SU-DHL-6 (cell line): ENCODE data around the gene PSMA3.

Source experiments
- H2AFZ ChIP-seq: fragments of 200-600 bp; sonication (generic); 2 replicates; pipeline ENCODE4 v1.6.1; 2014; ENCODE audit warnings: low read depth, mild to moderate bottlenecking, moderate library complexity, mixed read lengths, antibody characterized with exemption, low read length; ENCODE audit not compliant: severe bottlenecking
- H3F3A ChIP-seq: fragments of 200-600 bp; shearing (Covaris generic); 2 replicates; pipeline ENCODE4 v1.6.0; 2016; ENCODE audit warnings: antibody characterized with exemption, mild to moderate bottlenecking; ENCODE audit not compliant: insufficient read depth
- H3K27ac ChIP-seq: fragments of 200-600 bp; sonication (generic); 2 replicates; pipeline ENCODE4 v1.5.1; 2016; ENCODE audit warnings: low read depth, mild to moderate bottlenecking, low read length, moderate library complexity, mixed read lengths
- H3K27me3 ChIP-seq: fragments of 200-600 bp; sonication (generic), shearing (Covaris generic); 2 replicates; pipeline ENCODE4 v1.6.0; 2014; ENCODE audit warnings: mild to moderate bottlenecking, low read length
- H3K36me3 ChIP-seq: fragments of 200-600 bp; sonication (generic); 2 replicates; pipeline ENCODE4 v1.6.1; 2014; ENCODE audit warnings: mild to moderate bottlenecking, low read length, mixed read lengths
- H3K4me2 ChIP-seq: fragments of 300-600, 200-600 bp; shearing (Covaris generic), sonication (generic); 2 replicates; pipeline ENCODE4 v1.6.0; 2014; ENCODE audit warnings: low read length, low read depth, mild to moderate bottlenecking; ENCODE audit not compliant: poor library complexity, severe bottlenecking
- H3K4me3 ChIP-seq: fragments of 200-600 bp; sonication (generic); 2 replicates; pipeline ENCODE4 v1.5.1; 2014; ENCODE audit warnings: antibody characterized with exemption, low read length, mild to moderate bottlenecking, mixed read lengths; ENCODE audit not compliant: insufficient read depth, poor library complexity, severe bottlenecking
- H3K79me2 ChIP-seq: fragments of 200-600 bp; sonication (generic); 2 replicates; pipeline ENCODE4 v1.6.1; 2014; ENCODE audit warnings: mild to moderate bottlenecking, low read length, moderate library complexity; ENCODE audit not compliant: insufficient read depth
- H3K9ac ChIP-seq: fragments of 200-600 bp; sonication (generic); 2 replicates; pipeline ENCODE4 v1.7.0; 2014; ENCODE audit warnings: mild to moderate bottlenecking, low read length
- H3K9me2 ChIP-seq: fragments of 200-600 bp; sonication (generic); replicated peaks from 2 replicates; pipeline ENCODE4 v1.6.1; 2014; ENCODE audit warnings: low read length; ENCODE audit not compliant: insufficient read depth
- H3K9me3 ChIP-seq: fragments of 200-600 bp; sonication (generic); 2 replicates; pipeline ENCODE4 v1.6.1; 2014; ENCODE audit warnings: low read length, mixed read lengths; ENCODE audit not compliant: insufficient read depth
- H4K20me1 ChIP-seq: fragments of 200-600 bp; sonication (generic); 2 replicates; pipeline ENCODE4 v1.6.1; 2014; ENCODE audit warnings: low read depth, mild to moderate bottlenecking, antibody characterized with exemption, low read length, moderate library complexity, mixed read lengths
- CTCF ChIP-seq: fragments of 200-600 bp; sonication (generic); IDR thresholded peaks from one replicate; pipeline ENCODE4 v1.5.1; 2017; ENCODE audit warnings: antibody characterized with exemption, mild to moderate bottlenecking, low read length, moderate library complexity; ENCODE audit not compliant: insufficient read depth, poor library complexity, severe bottlenecking
- EZH2phosphoT487 ChIP-seq: fragments of 200-600 bp; sonication (generic), shearing (Covaris generic); conservative IDR thresholded peaks from 2 replicates; pipeline ENCODE4 v1.6.1; 2018; ENCODE audit warnings: mild to moderate bottlenecking, antibody characterized with exemption, low read length, moderate library complexity, mixed read lengths

The PSMA3 gene

GRCh38 chr14:58276208-58276607 lies 31.6 kb downstream of the PSMA3 start:
- Histone ChIP-seq H3K27ac (no peak overlapping the region), H3K4me2 (no peak overlapping the region), H3F3A (peaks cover 33% of the 10 kb centered on the region), H3K27me3 (no peaks in the 10 kb centered on the region), H3K36me3 (peaks cover 45% of the 10 kb centered on the region), H3K4me3 (no peak overlapping the region), H3K9ac (no peak overlapping the region), H3K9me2 (no peaks in the 10 kb centered on the region), H3K79me2 (peaks cover 70% of the 10 kb centered on the region), H3K9me3 (no peaks in the 10 kb centered on the region), H2AFZ (no peak overlapping the region), H4K20me1 (peaks cover 7% of the 10 kb centered on the region; the same call in 1 of the 2 replicates)
- TF ChIP-seq EZH2phosphoT487 = no peak
- no peak for TF ChIP-seq CTCF

- Histone ChIP-seq H3K9ac (no peak overlapping the region), H3K4me2 (no peak overlapping the region), H4K20me1 (peaks cover 4% of the 10 kb centered on the region; the same call in 1 of the 2 replicates), H3K4me3 (no peak overlapping the region), H2AFZ (no peak overlapping the region), H3K27ac (no peak overlapping the region), H3K9me2 (no peaks in the 10 kb centered on the region), H3K9me3 (no peaks in the 10 kb centered on the region), H3F3A (peaks cover 27% of the 10 kb centered on the region), H3K36me3 (peaks cover 35% of the 10 kb centered on the region; the same call in 1 of the 2 replicates), H3K79me2 (peaks cover 90% of the 10 kb centered on the region), H3K27me3 (no peaks in the 10 kb centered on the region)
- no peak for TF ChIP-seq CTCF
- TF ChIP-seq EZH2phosphoT487 = no peak
Observed at GRCh38 chr14:58278177-58278576, 33.5 kb downstream of the PSMA3 start.

GRCh38 chr14:58280954-58281787 lies 36.5 kb downstream of the PSMA3 start:
- Histone ChIP-seq H3K4me2 (no peak overlapping the region), H3K9ac (no peak overlapping the region), H3K27me3 (no peaks in the 10 kb centered on the region), H3K79me2 (peaks cover 97% of the 10 kb centered on the region), H3K36me3 (peaks cover 46% of the 10 kb centered on the region), H3F3A (peaks cover 18% of the 10 kb centered on the region), H4K20me1 (0 out of 2 replicates have a peak, but pooled peaks cover 4% of the 10 kb centered on the region), H2AFZ (no peak overlapping the region), H3K9me3 (no peaks in the 10 kb centered on the region), H3K9me2 (no peaks in the 10 kb centered on the region), H3K4me3 (no peak overlapping the region), H3K27ac (no peak overlapping the region)
- TF ChIP-seq EZH2phosphoT487 (no peak), CTCF (no peak)
